ENCODE data around the gene CDH13. TPM values are rescaled to one million over a fixed set of nuclear protein-coding genes. Genes with fewer than 3 reads are reported as not detected.

CDH13 gene
- polyA plus RNA-seq, 1 experiment, result 113 TPM

- Histone ChIP-seq H3K4me3 (ENCODE audit: low read depth, low read length) (no peak overlapping the region), H3K27me3 (ENCODE audit: control insufficient read depth, insufficient read depth, low read length) (no peaks in the 10 kb centered on the region; the same call in 1 of the 2 replicates), H3K36me3 (ENCODE audit: control insufficient read depth, insufficient read depth, low read length) (no peaks in the 10 kb centered on the region)
- CTCF ChIA-PET, result no interaction called here
- no peak for TF ChIP-seq CTCF (IDR thresholded peaks at IDR 0.05; ENCODE audit: insufficient read depth, low read depth, low read length)
- no peak for DNase-seq (ENCODE audit: low read depth)
- POLR2A ChIA-PET, result no interaction called here
Observed at GRCh38 chr16:83839561-83839960, 1212.8 kb downstream of the CDH13 start.

- H3K36me3 ChIP-seq (ENCODE audit: control insufficient read depth, insufficient read depth, low read length), result no peaks in the 10 kb centered on the region
- no peak for DNase-seq (ENCODE audit: low read depth)
- H3K27me3 ChIP-seq (ENCODE audit: control insufficient read depth, insufficient read depth, low read length), result no peaks in the 10 kb centered on the region; the same call in 1 of the 2 replicates
- no peak overlapping the region for H3K4me3 ChIP-seq (ENCODE audit: low read depth, low read length)
- TF ChIP-seq CTCF (IDR thresholded peaks at IDR 0.05; ENCODE audit: insufficient read depth, low read depth, low read length), result no peak
- ChIA-PET CTCF (no interaction called here), POLR2A (no interaction called here)
Observed at GRCh38 chr16:83840060-83840617, 1213.4 kb downstream of the CDH13 start.

- TF ChIP-seq CTCF (IDR thresholded peaks at IDR 0.05; ENCODE audit: insufficient read depth, low read depth, low read length), result no peak
- DNase-seq (ENCODE audit: low read depth), result no peak
- ChIA-PET POLR2A (no interaction called here), CTCF (interaction anchor here (1.2 kb wide), 1 partner anchor 15 kb away, joined by 3 read pairs; no protein-coding TSS in a partner anchor)
- Histone ChIP-seq H3K27me3 (ENCODE audit: control insufficient read depth, insufficient read depth, low read length) (no peaks in the 10 kb centered on the region; the same call in 1 of the 2 replicates), H3K36me3 (ENCODE audit: control insufficient read depth, insufficient read depth, low read length) (no peaks in the 10 kb centered on the region), H3K4me3 (ENCODE audit: low read depth, low read length) (no peak overlapping the region)
Observed at GRCh38 chr16:83842291-83842690, 1215.5 kb downstream of the CDH13 start.

GRCh38 chr16:83842756-83843507 lies 1216.2 kb downstream of the CDH13 start:
- ChIA-PET POLR2A (no interaction called here), CTCF (interaction anchor here (0.8 to 1.2 kb wide), 4 partner anchors 9 to 83 kb away, joined by 3 read pairs; no protein-coding TSS in a partner anchor)
- H3K36me3 ChIP-seq (ENCODE audit: control insufficient read depth, insufficient read depth, low read length), result no peaks in the 10 kb centered on the region
- no peaks in the 10 kb centered on the region; the same call in 1 of the 2 replicates for H3K27me3 ChIP-seq (ENCODE audit: control insufficient read depth, insufficient read depth, low read length)
- TF ChIP-seq CTCF (IDR thresholded peaks at IDR 0.05; ENCODE audit: insufficient read depth, low read depth, low read length), result no peak
- no peak for DNase-seq (ENCODE audit: low read depth)
- H3K4me3 ChIP-seq (ENCODE audit: low read depth, low read length), result no peak overlapping the region

GRCh38 chr16:83843657-83844056 lies 1216.9 kb downstream of the CDH13 start:
- H3K36me3 ChIP-seq (ENCODE audit: control insufficient read depth, insufficient read depth, low read length), result no peaks in the 10 kb centered on the region
- H3K4me3 ChIP-seq (ENCODE audit: low read depth, low read length), result no peak overlapping the region
- no peak for TF ChIP-seq CTCF (IDR thresholded peaks at IDR 0.05; ENCODE audit: insufficient read depth, low read depth, low read length)
- ChIA-PET POLR2A (no interaction called here), CTCF (interaction anchor here (0.8 to 1.2 kb wide), 3 partner anchors 10 to 83 kb away, joined by 3 read pairs; no protein-coding TSS in a partner anchor)
- no peaks in the 10 kb centered on the region; the same call in 1 of the 2 replicates for H3K27me3 ChIP-seq (ENCODE audit: control insufficient read depth, insufficient read depth, low read length)
- DNase-seq (ENCODE audit: low read depth), result no peak
